ENCODE results near the gene GPRIN1.

The GPRIN1 gene

GRCh38 chr5:176620333-176620981 is 10.5 kb upstream of the GPRIN1 start:
- TF ChIP-seq EZH2phosphoT487 (conservative IDR thresholded peaks at IDR 0.05; ENCODE audit: low read length) = no peak
- TF ChIP-seq CTCF (IDR thresholded peaks at IDR 0.05; ENCODE audit: insufficient read depth, low read length, poor library complexity, severe bottlenecking) = no peak
- Histone ChIP-seq H3K79me2 (ENCODE audit: insufficient read depth, low read length) (no peaks in the 10 kb centered on the region), H4K20me1 (ENCODE audit: low read depth, low read length) (no peaks in the 10 kb centered on the region), H3F3A (ENCODE audit: insufficient read depth) (no peaks in the 10 kb centered on the region), H3K27ac (ENCODE audit: low read depth, low read length) (no peak overlapping the region), H3K9ac (ENCODE audit: low read length) (no peak overlapping the region), H3K9me2 (replicated peaks; ENCODE audit: insufficient read depth, low read length) (no peaks in the 10 kb centered on the region), H3K36me3 (ENCODE audit: low read length) (no peaks in the 10 kb centered on the region), H2AFZ (ENCODE audit: low read depth, low read length, severe bottlenecking) (no peak overlapping the region), H3K27me3 (ENCODE audit: low read length) (no peaks in the 10 kb centered on the region), H3K4me3 (ENCODE audit: insufficient read depth, low read length, poor library complexity, severe bottlenecking) (no peak overlapping the region), H3K4me2 (ENCODE audit: low read depth, low read length, poor library complexity, severe bottlenecking) (no peak overlapping the region), H3K9me3 (ENCODE audit: insufficient read depth, low read length) (no peaks in the 10 kb centered on the region)

DNA sequence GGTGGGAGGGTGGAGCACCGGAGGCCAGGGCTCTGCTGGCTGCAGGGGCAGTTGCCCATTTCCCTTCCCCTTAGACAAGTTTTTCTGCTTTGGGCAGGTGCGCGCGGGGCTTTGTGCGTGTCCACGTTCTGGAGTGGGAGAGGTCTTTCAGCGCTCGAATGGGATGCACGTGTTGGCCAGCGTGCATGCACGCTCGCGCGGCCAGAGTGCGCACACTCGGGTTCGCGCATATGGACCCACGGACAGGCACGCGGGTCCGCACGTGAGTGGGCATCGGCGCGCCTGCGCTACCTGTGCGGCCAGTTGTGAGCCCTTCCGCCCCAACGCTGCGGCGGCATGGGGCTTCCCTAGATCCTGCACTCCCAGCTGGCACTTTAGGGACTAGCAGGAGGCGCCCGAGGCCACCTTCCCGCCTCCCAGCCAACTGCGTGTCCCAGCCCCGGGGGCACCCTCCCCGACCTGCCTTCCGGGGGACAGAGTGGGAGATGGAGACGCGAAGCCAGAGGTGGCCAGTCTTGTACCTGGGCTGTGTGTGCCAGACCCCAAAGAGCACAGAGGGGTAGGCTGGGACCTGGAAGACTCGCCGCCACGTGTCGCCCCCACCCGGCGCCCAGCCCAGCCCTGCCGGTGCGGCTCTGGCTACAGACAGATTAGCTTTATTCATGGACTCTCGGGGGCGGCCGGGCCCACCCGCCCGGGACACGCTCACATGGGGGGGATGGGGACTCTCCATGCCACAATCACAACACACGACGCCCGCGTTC is 9.8 kb upstream of the GPRIN1 start:
- Histone ChIP-seq H3K9me3 (ENCODE audit: insufficient read depth, low read length) (no peaks in the 10 kb centered on the region), H3F3A (ENCODE audit: insufficient read depth) (no peaks in the 10 kb centered on the region), H3K4me3 (ENCODE audit: insufficient read depth, low read length, poor library complexity, severe bottlenecking) (no peak overlapping the region), H3K79me2 (ENCODE audit: insufficient read depth, low read length) (no peaks in the 10 kb centered on the region), H3K4me2 (ENCODE audit: low read depth, low read length, poor library complexity, severe bottlenecking) (no peak overlapping the region), H3K9me2 (replicated peaks; ENCODE audit: insufficient read depth, low read length) (no peaks in the 10 kb centered on the region), H3K36me3 (ENCODE audit: low read length) (no peaks in the 10 kb centered on the region), H3K27ac (ENCODE audit: low read depth, low read length) (no peak overlapping the region), H3K27me3 (ENCODE audit: low read length) (no peaks in the 10 kb centered on the region), H4K20me1 (ENCODE audit: low read depth, low read length) (no peaks in the 10 kb centered on the region), H3K9ac (ENCODE audit: low read length) (no peak overlapping the region), H2AFZ (ENCODE audit: low read depth, low read length, severe bottlenecking) (no peak overlapping the region)
- no peak for TF ChIP-seq CTCF (IDR thresholded peaks at IDR 0.05; ENCODE audit: insufficient read depth, low read length, poor library complexity, severe bottlenecking)
- TF ChIP-seq EZH2phosphoT487 (conservative IDR thresholded peaks at IDR 0.05; ENCODE audit: low read length) = no peak

- no peaks in the 10 kb centered on the region for H3F3A ChIP-seq (ENCODE audit: insufficient read depth)
- no peak overlapping the region for H2AFZ ChIP-seq (ENCODE audit: low read depth, low read length, severe bottlenecking)
- H3K9me3 ChIP-seq (ENCODE audit: insufficient read depth, low read length) = no peaks in the 10 kb centered on the region
- no peak for TF ChIP-seq EZH2phosphoT487 (conservative IDR thresholded peaks at IDR 0.05; ENCODE audit: low read length)
- no peak for TF ChIP-seq CTCF (IDR thresholded peaks at IDR 0.05; ENCODE audit: insufficient read depth, low read length, poor library complexity, severe bottlenecking)
- H3K27me3 ChIP-seq (ENCODE audit: low read length) = no peaks in the 10 kb centered on the region
- no peak overlapping the region for H3K4me2 ChIP-seq (ENCODE audit: low read depth, low read length, poor library complexity, severe bottlenecking)
- H3K4me3 ChIP-seq (ENCODE audit: insufficient read depth, low read length, poor library complexity, severe bottlenecking) = no peak overlapping the region
- H3K9me2 ChIP-seq (replicated peaks; ENCODE audit: insufficient read depth, low read length) = no peaks in the 10 kb centered on the region
- H3K36me3 ChIP-seq (ENCODE audit: low read length) = no peaks in the 10 kb centered on the region
- H4K20me1 ChIP-seq (ENCODE audit: low read depth, low read length) = no peaks in the 10 kb centered on the region
- H3K27ac ChIP-seq (ENCODE audit: low read depth, low read length) = no peak overlapping the region
- no peak overlapping the region for H3K9ac ChIP-seq (ENCODE audit: low read length)
- no peaks in the 10 kb centered on the region for H3K79me2 ChIP-seq (ENCODE audit: insufficient read depth, low read length)
Observed at GRCh38 chr5:176619203-176619568, 9.2 kb upstream of the GPRIN1 start.

Data from SU-DHL-6 (cell line).